Ovary (tissue), 3 donors: Measurements from ENCODE around the gene TTC33.

Source experiments
- CTCF ChIP-seq, 3 donors: fragments of 450-650 bp in 2 of 3; fragments of 200-600 bp in 1 of 3; IDR thresholded peaks; one replicate each; pipeline versions ENCODE4 v1.5.1 to v1.8.0; 2016 to 2022; ENCODE audit warnings: antibody characterized with exemption in 3 of 3, mild to moderate bottlenecking in 1 of 3
- EP300 ChIP-seq: sonication (generic); formaldehyde crosslinking; IDR thresholded peaks from one replicate; pipeline ENCODE4 v1.6.1; 2017; ENCODE audit warnings: antibody characterized with exemption
- POLR2A ChIP-seq: fragments of 450-650 bp; IDR thresholded peaks from one replicate; pipeline ENCODE4 v1.6.1; 2017; ENCODE audit warnings: antibody characterized with exemption, mild to moderate bottlenecking, moderate library complexity
- donor health status: DM: no; HTN: no; CAD: no.

- TF ChIP-seq CTCF (IDR thresholded peaks at IDR 0.05): no peak
- no peak for TF ChIP-seq EP300
- TF ChIP-seq POLR2A: no peak
Observed at GRCh38 chr5:40601198-40601868, 154.4 kb downstream of the TTC33 start.
